Gastrocnemius medialis (tissue), 4 donors: ENCODE measurements around the gene MCU.

Experiments used
- CTCF ChIP-seq, 5 experiments: fragments of 450-650 bp in 3 of 5; fragments of 200-600 bp in 2 of 5; sonication (generic) in 2 of 5; IDR thresholded peaks in 4 of 5; conservative IDR thresholded peaks in 1 of 5; 1 replicate in 4 of 5; 2 replicates in 1 of 5; pipeline ENCODE4 v1.5.1; 2016 to 2019; ENCODE audit warnings: antibody characterized with exemption in 5 of 5, mild to moderate bottlenecking in 3 of 5, moderate library complexity in 3 of 5
- POLR2A ChIP-seq, 2 donors: fragments of 450-650 bp; IDR thresholded peaks; one replicate each; pipeline ENCODE4 v1.6.1; 2017; ENCODE audit warnings: antibody characterized with exemption in 2 of 2, mild to moderate bottlenecking in 2 of 2, moderate library complexity in 2 of 2

GRCh38 chr10:72747521-72747920 lies 55.6 kb downstream of the MCU start:
- TF ChIP-seq CTCF (IDR thresholded peaks at IDR 0.05 in 4 of 5, conservative IDR thresholded peaks at IDR 0.05 in 1 of 5) (no peak), POLR2A (IDR thresholded peaks at IDR 0.05) (no peak)
